CMK (cell line): Measurements from ENCODE around the gene HRH4.
A peak's percentile ranks its signal among the peaks of the same experiment; 100 is the strongest.

ENCODE experiments used
- DNase-seq: peaks from one replicate; pipeline ENCODE4 v3.0.0-alpha.2; 2010; ENCODE audit warnings: low read depth

HRH4 gene

DNA sequence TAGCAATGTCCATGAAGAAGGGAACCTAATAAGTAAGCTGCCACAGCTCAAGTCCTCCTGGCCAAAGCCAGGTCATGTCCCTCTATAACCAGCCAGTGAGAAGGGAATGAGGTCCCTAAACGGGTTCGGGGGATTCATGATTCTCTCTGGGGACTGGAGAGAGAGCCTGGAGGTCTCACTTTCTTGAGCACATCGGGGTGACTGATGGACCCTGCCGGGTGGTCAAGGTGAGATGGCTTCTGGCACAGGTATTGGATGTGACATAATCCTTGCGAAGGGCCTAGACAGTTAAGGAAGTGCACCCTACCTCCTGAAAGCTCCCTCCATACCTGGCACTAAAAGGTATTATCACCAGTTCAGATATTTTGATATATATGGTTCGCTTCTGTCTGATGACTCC lies 45.7 kb downstream of the HRH4 start:
- no peak for DNase-seq

DNA sequence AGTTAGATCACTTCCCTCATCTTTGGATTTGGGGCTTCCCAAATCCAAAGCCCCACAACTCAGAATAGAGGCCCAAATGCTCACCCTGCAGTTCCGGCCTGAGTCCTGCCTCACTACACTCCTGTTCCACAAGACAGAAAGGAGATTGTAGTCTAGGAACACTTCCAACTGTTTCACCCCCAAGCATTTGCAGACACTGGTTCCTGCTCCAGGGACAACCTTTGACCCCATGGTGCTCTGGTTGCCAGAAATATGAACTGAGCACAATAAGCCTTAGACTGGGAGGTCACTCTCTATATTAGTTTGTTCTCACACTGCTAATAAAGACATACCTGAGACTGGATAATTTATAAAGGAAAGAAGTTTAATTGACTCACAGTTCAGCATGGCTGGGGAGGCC lies 49.0 kb downstream of the HRH4 start:
- no peak for DNase-seq

DNA sequence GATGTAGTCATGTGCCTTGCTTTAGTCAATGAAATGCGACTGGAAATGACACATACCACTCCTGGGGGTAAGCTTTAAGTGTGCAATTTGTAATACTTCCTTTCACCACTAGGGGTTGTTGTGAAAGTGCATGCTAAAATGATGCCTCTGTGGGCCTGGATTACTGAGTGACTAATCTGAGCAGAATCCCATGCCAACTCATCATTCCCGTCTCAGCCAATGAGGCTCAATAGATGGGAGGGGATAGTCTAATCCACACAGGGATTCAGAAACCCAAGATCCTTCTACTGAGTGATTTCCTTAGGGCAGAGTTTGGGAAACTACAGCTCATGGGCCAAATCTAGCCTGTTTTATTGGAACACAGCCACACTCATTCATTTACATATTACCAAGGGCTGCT lies 54.0 kb downstream of the HRH4 start:
- peak; percentile 35 for DNase-seq

DNA sequence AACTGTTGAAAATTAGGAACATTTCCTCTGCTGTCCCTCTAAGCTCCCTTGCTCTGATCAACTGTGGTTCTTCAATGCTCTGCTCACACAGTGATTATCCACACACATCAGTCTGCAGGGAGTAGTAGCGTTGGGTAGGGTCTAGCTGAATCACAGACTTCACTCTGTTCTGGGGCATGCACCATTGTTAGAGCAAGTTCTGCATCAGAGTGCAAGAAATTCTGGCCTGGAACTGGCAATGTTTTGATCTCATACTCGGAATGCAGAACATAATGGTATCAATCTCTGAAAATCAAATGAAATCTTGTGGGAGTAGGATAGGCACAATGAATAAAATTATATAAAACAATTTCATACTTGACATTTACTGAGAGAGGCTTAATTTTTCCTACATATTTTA lies 55.3 kb downstream of the HRH4 start:
- DNase-seq, result no peak

DNA sequence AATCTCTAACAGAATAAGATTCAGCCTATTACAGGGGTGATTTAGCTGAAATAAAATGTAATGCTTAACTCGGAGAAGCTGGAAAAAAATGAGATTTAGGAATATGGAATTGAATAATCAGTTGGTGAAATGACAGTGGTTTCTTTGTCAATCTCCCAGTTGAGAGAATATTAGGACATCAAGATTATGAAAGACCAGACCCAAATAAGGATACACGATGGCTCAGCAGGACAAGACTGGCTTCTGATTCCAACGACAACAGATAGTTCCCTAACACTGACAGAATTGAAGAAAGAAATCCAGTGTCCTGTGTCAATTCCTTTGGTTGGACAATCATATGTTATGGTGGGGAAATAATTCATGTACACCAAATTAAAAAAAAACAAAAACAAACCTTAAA lies 55.8 kb downstream of the HRH4 start:
- no peak for DNase-seq

DNA sequence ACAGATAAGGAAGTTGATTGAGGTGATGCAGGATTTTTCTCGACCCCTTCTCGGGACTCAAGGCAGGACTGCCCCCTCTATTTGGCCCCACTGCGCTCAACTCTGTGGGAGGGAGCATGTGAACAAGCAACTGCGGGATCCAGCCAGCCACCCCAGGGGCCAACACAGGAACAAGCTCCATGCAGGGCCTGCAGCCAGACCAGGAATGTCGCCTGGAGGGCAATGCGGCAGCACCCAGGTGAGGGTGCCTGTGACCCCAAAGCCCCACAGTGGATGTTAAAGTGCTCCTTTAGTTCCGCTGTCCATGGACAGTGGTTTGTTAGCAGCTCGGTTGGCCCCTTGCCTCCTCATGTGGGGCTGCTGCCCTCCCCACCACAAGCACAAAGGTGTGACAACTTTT lies 57.1 kb downstream of the HRH4 start:
- no peak for DNase-seq

DNA sequence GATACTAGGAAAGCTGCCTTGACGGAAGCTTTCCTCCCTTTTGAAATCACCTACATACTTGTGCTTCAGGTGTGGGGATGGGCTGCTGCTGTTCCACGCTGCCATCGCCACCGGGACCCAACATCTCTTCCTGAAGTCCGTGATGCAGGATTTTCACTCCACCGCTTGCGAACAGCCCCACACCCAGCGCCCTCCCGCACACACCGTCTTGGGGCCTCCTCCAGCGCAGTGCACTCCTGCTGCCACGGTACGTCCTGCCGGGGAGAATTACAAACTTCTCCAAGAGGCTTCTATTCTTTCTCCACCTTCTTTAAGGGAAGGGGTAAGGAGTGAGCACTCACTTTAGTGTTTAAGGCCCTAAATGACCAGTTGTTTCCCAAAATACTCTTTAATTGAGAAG lies 58.2 kb downstream of the HRH4 start:
- no peak for DNase-seq
